GM18870 (cell line): Measurements from ENCODE around the gene ECE1.
"Not testable (repeated sequence)": the region's sequence is repeated elsewhere in the genome, so short reads cannot be mapped to it uniquely, and the experiment has no call there.

ENCODE experiments used
- ATAC-seq: cut with Tn5 transposase; IDR thresholded peaks from one replicate; pipeline ENCODE4 v1.9.1; 2021; ENCODE audit warnings: moderate library complexity; ENCODE audit not compliant: unreplicated experiment

ECE1 gene

DNA sequence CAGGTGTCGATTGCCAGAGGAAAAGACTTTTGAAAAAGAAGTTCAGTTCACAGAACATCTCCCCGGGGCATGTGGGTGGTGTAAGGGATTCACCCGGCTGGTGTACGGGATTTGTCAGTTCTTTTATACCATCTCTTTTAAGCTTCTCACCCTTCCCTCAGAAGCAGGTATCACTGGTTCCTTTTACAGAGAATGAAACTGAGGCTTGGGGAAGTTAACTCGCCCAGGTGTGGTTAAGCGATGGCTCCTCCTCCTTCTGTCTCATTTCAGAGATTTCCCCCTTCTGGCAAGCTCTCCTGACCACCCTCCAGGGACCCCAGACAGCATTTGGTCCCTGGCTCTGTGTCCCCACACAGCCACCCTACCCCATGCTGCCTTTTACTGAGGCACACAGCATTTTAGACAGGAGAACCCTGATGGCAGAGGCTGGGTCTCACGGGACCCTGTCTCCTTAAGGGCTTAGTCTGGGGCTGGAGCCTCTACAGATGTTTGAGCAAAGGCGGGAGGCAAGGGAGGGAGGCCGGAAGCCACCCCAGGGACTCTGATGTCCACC is 2.8 kb upstream of the ECE1 start:
- ATAC-seq = peak; percentile 32

DNA sequence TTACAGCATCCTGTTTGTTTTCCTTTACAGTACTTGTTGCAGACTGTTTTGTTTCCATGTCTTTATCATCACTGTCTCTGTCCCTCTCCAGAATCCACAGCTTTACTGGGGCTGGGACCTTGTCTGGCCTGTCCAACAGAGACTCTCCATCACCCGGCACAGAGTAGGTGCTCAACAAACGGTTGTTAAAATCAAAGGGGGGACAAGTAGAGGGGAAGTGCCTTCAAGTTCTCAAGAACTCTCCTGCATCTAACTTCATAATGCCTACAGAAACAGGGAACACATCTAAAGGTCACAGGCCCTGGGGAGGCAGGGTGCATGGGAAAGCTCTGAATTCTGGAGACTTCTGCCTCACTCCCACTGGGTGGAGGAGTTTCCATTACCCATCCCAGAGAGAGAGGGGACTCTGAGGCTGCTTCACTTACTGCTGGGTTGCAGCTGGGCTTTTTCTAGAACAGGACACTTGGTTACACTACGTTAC is 2.3 kb upstream of the ECE1 start:
- ATAC-seq = no peak

DNA sequence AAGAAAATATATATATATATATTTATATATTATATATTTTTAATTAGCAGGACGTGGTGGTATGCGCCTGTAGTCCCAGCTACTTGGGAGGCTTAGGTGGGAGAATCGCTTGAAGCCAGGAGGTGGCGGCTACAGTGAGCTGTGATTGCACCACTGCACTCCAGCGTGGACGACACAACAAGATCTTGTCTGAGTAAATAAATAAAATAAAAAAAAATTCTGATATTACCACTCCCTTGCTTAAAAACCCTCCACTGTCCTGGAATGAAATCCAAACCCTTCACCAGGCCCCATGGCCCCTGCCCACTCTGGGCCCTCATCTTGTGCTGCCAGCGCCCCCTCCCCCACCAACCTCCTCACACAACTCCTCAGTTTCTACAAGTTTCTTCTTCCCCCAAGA is 1.7 kb upstream of the ECE1 start:
- no peak for ATAC-seq

DNA sequence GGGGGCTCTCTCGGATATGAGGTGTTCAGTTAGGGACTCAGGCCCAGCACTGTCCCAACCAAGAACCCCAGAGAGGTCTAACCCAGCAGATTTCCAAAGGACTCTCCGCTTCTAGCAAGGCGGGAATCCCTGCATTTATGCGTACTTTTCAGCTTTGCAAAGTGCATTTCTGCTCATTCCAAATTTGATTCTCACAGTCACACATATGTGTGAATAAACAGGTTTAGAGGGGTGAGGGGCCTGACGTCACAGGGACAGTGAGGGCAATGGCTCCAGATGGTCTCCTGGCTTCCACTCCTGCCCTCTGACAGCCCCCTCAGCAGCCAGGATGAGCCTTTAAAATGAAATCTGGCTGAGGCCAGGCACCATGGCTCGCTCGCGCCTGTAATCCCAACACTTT is 921 bp upstream of the ECE1 start:
- no peak for ATAC-seq

DNA sequence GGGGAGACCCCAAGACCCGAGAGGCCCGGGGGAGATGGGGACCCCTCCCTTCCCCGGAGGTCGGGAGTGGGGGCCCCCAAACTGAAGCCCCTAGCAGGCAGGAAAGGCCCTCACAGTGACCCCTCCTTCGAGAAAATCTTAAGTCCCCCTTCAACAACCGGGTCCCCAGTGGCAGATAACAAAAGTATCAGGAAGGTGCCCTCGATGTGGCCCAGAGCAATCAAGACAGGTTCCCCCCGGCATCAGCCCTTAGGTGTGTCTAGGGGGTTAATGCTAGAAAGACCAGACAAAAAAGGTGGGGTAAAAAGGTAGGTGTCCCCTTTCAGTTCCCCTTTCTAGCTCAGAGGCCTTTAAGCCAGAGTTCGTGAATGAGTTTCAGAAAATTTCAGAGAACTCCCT is 282 bp upstream of the ECE1 start:
- ATAC-seq = no peak

DNA sequence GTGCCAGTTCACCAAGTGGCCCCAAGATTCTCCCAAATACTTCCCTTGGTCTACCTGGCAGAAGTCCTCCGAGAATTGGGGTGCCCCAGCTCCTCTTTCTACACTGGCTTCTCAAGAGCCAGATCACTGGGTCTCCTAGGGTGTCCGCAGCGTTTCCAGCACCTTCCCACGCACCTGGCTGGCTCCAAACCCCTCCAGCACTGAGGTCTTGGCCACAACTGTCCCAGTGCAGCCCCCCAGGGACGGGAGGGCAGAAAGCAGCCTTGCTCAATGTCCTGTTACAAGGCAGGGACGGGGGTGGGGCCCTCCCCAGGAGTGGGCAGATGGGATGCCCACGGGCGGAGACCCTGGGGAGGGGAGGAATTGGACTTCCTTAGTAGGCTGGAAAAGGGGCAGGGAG is 1.1 kb downstream of the ECE1 start:
- ATAC-seq = no peak

DNA sequence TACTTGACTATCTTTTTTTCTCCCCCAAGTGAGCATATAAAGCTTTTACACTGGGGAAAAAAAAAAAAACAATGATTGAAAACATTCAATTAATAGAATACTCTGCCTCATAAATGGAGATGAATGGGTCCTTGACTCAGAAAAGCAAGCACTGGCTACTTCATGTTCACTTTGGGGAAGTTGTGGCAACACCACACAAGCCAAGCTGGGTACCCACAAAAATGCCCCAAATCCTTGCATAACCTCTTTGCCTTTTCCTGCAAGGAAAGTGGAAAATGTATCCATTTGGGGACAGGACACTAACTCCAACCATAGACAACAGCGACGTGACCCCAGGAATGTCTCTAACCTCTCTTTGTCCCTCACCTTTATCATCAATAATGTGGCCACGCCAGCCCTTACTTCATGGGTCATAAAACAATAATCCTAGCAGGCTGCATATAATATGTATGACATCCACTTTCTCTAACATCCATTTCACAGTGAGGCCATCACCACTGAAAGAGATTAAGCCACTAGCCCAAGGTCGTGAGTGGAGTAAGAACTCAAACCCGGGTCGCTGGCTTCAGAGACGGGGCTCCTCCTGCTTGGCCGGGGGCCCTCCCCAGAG is 2.3 kb downstream of the ECE1 start:
- ATAC-seq = no peak

DNA sequence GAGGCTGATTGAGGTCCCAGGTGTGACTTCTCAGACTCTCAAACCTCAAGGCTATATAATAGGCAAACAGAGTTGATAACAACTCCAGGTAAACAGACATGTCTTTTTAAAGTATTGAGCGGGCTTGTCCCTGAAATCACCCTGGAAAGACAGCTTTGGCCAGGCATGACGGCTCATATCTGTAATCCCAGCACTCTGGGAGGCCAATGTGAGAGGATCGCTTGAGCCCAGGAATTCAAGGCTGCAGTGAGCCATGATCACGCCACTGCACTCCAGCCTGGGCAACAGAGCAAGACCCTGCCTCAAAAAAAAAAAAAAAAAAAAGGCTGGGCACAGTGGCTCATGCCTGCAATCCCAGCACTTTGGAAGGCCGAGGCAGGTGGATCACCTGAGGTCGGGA is 4.9 kb downstream of the ECE1 start:
- not testable (repeated sequence) for ATAC-seq

DNA sequence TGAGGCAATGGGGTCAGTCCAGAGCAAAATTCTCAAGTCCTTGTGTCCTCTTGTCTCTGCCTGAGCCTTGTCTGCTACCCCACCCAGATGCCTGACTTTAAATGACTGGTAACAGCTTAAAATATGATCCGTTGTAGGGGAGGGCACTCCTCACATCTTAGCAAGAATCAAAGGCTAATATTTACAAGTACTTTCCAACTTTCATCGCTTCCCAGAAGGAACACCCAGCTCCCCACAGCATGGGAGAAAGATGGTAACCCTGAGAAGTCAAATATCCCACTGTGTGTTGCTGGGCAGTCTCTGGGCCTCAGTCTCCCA is 5.2 kb downstream of the ECE1 start:
- ATAC-seq = no peak

DNA sequence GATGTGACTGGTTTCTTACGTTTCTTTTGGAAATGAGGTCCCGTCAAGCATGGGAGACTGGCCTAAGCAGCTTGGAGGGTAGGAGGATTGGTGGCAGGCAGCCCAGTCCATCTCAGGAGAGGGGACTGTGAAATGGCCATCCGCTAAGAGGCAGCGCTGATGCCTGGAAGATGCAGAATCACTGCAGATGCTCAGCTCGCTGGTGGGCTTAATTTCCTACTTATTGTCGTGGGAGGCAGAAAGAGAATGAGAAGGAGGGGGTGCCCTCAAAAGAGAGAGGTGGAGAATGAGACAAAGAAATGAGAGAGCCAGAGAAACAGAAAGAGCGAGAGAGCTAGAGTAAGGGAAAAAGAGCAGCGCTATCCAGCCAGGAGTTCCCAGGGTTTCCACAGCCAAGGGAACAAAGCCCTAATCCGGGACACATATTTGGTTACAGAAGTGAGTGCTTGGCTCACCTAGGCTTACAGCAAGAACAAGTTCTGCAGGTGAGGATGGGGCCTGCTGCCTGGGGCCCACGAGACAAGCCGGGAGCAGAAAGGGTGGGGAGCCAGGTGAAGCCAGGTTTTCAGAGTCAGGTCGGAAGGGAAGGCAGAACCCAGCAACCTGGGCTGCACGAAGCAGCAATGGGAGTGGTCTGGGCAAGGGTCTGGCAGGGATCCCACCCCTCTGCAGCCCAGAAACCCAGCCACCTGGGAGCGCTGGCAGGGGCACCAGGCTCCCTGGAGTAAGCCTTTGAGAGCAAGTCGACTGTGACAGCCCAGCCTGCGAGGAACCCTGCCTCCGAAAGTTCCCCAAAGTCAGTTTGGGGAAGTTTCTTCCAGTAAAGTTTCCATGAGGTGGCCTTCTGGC is 5.8 kb downstream of the ECE1 start:
- ATAC-seq = no peak

DNA sequence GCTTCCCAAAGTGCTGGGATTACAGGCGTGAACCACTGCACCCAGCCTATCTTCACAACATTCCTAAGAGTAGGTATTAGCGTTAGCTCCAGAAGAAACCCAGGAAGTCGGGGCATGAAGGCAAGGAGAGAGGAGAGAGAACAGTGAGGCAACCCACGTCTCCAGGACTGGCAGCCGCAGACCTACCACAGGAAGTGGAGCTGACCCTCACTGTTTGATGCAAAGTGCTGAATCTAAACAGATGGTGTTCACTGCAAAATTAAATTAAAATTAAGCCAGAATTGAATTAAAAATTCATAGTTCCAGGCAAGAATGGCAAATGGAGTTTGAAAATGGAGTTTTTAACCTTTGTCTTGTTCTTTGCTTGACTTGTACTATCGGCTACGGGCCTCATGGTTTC is 6.7 kb downstream of the ECE1 start:
- no peak for ATAC-seq

DNA sequence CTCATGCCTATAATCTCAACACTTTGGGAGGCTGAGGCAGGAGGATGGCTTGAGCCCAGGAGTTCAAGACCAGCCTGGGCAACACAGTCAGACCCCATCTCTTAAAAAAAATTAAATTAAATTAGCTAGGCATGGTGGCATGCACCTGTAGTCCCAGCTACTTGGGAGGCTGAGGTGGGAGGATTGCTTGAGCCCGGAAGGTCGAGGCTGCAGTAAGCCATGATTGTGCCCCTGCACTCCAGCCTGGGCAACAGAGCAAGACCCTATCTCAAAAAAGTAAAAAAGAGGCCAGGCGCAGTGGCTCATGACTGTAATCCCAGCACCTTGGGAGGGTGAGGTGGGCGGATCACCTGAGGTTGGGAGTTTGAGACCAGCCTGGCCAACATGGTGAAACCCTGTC is 8.2 kb downstream of the ECE1 start:
- not testable (repeated sequence) for ATAC-seq

DNA sequence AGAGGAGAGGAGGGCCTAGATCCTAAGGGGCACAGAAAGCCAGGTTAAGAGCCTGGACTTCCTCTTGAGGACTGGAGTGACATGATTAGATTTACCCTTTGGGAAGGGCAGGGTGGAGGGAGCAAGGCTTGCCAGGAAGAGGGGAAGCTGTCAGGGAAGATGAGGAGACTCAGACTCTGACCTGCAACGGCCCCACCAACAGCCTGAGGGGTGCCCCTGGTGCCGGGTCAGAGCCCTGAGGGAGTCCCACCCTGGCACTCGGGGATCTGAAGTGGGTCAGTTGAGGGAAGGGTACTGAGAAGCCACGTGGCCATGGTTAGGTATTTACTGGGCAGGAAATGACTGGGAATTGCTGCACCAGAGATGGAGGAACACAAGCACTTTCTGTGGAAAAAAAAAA is 9.8 kb downstream of the ECE1 start:
- ATAC-seq = no peak

DNA sequence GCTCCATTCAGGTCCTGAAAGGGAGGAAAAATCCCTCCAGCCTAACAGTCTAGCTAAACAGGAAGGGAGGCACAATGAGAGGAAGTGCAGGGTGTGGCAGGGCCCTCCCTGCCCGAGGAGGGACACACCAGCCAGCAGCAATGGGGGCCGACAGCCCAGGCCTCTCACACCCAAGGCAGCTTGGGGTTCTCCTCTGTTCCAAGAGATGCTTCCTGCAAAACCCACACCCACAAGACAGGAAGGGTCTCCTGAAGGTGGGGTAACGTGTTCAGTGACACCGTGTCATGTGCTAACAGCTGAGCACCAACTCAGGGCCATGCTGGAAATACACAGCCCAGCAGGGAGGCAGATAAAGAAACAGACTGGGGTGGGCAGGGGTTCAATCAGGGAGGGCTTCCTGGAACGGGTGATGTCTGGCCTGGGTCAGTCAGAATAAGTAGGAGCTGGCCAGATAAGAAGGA is 10.2 kb downstream of the ECE1 start:
- no peak for ATAC-seq

DNA sequence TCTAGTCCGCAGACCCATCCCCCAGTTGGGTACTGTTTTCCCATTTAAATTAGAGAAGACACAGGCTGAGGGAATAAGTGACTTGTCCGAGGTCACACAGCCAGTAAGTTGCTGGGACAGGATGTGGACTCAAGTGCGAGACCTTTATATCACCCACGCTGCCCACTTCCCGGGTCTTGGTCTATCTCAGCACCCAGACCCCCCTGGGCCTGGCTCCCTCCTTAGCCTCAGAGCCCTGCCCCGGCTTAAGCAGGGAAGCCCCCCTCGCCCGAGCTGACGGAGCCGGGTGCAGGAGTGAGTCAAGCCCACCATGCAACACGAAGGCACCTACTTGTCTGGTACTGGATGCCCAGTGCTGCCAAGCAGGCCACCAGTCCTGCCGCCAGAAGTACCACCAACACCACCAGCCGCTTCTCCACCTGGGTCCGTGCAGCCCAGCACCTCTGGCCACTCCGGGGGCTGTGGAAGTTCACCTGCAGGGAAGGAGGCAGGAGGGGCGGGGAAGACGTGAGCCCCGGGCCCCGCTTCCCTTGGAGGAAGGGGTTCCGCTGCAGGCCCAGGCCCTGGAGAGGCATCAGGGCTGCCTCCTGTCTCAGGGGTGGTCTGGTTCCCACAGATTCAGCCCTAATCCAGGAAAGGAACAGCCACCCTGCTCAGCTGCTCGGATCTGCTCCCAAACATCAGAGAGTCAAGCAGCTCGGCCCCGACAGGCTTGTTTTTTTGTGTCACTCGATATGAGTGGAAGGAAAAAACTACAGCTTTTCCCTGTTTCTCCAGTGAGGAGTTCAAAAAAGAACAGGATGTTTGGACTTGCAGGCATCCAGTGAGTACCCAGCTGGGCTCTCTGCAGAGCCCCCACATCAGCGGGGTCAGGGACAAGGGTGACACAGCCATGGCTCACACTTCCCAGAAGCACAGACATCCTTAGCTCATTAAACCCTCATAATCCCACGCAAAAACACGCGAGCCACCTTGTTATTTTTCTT is 11.1 kb downstream of the ECE1 start:
- ATAC-seq = no peak

DNA sequence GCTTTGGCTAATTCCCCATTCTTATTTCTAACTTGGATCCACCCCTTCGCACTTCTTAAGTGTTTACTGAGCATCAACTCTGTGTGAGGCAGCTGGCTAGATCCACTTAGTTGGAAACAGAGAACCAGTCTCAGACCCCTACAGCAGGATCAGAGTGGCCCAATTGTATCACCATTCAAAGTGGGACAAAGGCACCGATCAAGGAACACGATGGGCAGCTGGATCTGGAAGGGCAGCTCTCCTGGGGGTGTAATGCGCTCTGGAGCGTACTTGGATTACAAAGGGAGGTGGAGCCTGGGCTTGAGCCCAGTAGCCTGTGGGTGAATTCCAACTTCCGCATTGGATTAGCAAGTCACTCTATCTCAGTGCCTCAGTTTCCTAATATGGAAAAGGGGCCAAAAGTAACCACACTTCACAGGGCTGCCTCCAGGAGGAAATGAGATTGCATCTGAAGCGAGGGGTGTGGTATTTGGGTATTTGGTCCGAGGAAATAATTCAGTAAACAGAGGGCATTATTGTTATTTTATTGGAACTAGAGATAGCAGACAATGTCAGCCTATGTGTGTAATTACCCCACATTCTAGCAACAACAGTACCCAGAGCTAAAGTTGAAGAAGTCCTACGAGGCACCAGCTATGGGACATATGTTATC is 11.9 kb downstream of the ECE1 start:
- no peak for ATAC-seq

DNA sequence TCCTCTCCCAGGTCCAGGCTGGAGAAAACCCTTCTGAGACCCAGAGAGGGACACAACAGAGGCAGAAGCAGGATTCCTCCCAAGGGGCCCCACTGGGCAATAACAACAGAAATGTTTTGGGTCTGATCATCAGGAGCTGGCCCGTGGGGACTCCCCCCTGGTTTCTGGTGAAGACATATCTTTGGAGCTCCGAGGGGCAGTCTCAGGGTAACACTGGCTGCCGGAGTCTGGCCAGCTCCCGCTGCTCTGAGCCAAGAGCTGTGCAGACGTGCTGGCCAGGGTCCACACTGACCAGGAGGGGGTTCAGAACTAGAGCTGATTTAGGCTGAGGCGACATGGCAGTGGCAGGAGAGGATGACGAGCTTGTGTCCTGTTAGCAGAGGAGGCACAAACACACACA is 13.1 kb downstream of the ECE1 start:
- ATAC-seq = no peak

DNA sequence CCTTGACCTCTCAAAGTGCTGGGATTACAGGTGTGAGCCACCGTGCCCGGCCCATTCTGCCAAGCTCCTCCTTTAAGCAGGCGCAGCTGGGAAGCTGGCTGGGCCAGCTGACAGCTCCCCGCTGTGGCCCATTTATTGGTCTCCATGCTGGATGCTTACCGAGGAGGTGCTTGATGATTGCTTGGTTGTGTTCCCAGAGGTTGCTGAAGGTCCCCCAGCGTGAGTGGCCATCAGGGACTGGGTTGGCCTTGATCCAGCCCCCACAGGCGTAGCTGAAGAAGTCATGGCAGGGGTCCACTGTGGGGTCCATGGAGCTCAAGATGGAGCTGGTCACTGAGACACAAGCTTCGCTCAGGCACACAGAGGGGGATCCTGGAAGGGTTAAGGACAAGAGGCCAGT is 17.7 kb downstream of the ECE1 start:
- no peak for ATAC-seq

DNA sequence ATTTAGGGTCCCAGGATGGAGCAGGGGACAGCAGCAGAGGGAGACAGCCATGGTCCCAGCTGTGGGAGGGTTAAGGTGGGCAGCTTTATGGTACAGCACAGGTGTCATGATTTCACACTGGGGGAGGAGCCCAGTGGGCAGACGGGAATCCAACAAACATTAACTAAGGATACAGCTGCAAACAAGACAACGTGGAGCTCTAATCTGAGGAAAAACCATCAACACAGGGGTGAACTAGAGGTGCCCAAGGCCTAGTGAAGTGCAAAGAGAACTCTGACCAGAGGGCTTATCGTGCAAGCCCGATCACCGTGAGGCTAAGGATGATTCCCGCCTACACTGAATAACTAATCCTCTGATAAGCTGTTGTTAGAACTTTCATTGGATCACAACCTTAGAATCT is 18.7 kb downstream of the ECE1 start:
- no peak for ATAC-seq

DNA sequence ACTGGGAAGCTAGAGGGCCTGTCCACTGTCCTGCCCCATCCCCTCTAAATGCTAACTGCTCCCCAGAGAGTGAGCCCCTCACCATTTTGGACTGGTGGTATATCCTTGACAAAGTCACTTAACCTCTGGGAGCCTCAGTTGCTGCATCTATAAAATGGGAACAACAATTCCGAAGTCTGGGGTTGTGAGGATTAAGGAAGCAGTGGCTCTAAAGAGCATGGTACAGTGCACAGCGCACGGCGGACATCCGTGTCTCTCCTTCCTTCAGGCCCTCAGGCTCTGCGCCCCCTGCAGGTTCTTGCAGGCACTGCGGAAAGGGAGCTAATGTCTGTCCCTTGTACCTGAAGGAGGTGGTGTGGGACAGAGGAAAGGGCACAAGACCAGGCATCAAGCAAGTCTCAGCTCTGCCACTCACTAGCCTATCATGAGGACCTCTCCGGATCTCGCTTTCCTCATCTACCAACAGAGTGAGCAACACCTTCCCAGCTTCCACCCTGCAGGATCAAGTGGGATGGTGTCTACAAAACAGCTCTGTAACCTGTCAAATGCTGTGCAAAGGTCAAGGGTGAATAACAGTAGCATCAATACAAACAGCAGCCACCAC is 20.1 kb downstream of the ECE1 start:
- no peak for ATAC-seq
